ENCODE results near the gene IPPK. TPM values are rescaled to one million over a fixed set of nuclear protein-coding genes. Genes with fewer than 3 reads are reported as not detected.

IPPK gene
- total RNA-seq, 1 experiment from 2014 or later = 15.4 TPM

DNA sequence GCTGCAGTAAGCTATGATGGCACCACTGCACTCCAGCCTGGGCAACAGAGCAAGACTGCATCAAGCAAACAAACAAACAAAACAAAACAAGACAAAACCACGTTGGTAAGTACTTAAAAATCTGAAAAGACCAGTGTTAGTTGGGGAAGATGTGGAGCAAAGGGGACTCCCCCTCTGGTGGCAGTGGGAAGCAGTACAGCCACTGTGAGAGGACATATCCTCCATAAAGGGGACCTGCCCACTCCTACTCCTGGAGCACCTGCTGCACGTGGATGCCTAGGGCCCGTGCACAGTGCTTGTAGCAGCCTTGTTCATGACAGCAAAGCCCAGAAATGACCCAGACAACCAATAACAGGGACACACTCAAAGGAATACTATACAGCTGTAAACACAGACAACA lies 17.0 kb upstream of the IPPK start:
- Histone ChIP-seq H3K9ac (ENCODE audit: low read length) (no peak overlapping the region), H3K27me3 (ENCODE audit: insufficient read depth, low read length) (no peaks in the 10 kb centered on the region), H3K36me3 (ENCODE audit: control insufficient read depth in 1 of 2, insufficient read depth in 2 of 2, low read length in 2 of 2) (no peaks in the 10 kb centered on the region), H3K79me2 (ENCODE audit: insufficient read depth, low read length) (no peaks in the 10 kb centered on the region), H3K4me1 (ENCODE audit: control insufficient read depth in 1 of 2, insufficient read depth in 2 of 2, low read length in 2 of 2) (no peaks in the 10 kb centered on the region), H3K4me2 (ENCODE audit: low read length) (no peak overlapping the region), H4K20me1 (ENCODE audit: insufficient read depth) (no peaks in the 10 kb centered on the region), H3K4me3 (replicated peaks in 1 of 2; ENCODE audit: low read depth in 1 of 2, low read length in 2 of 2) (no peak overlapping the region), H3K9me2 (ENCODE audit: insufficient read depth) (no peaks in the 10 kb centered on the region), H2AFZ (ENCODE audit: low read depth, low read length, poor library complexity, severe bottlenecking) (no peak overlapping the region), H3K27ac (ENCODE audit: low read depth, low read length) (no peak overlapping the region), H3K9me3 (ENCODE audit: control insufficient read depth in 1 of 2, insufficient read depth in 1 of 2, low read depth in 1 of 2, low read length in 2 of 2) (peaks cover 0 to 3% of the 10 kb centered on the region in 2 experiments; a peak in 1 of 4 replicates)
- ChIA-PET RAD21 (ENCODE audit: low non-redundant PET in 1 of 2, low total read pairs in 2 of 2, uncharacterized antibody in 2 of 2, unreplicated experiment in 2 of 2) (no interaction called here), POLR2A (no interaction called here), CTCF (no interaction called here)
- no peak for DNase-seq (ENCODE audit: low read depth, low spot score)
- BruUV-seq (replicated peaks) = no TSS peak
- intact Hi-C loops (cut with micrococcal nuclease) = no loop called here
- TF ChIP-seq ZFX (IDR thresholded peaks at IDR 0.05) (no peak), SIN3A (IDR thresholded peaks at IDR 0.05; ENCODE audit: low read depth) (no peak)
- TF ChIP-seq, protein P1, sequence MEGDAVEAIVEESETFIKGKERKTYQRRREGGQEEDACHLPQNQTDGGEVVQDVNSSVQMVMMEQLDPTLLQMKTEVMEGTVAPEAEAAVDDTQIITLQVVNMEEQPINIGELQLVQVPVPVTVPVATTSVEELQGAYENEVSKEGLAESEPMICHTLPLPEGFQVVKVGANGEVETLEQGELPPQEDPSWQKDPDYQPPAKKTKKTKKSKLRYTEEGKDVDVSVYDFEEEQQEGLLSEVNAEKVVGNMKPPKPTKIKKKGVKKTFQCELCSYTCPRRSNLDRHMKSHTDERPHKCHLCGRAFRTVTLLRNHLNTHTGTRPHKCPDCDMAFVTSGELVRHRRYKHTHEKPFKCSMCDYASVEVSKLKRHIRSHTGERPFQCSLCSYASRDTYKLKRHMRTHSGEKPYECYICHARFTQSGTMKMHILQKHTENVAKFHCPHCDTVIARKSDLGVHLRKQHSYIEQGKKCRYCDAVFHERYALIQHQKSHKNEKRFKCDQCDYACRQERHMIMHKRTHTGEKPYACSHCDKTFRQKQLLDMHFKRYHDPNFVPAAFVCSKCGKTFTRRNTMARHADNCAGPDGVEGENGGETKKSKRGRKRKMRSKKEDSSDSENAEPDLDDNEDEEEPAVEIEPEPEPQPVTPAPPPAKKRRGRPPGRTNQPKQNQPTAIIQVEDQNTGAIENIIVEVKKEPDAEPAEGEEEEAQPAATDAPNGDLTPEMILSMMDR (IDR thresholded peaks at IDR 0.05 in 2 of 3, conservative IDR thresholded peaks at IDR 0.05 in 1 of 3; ENCODE audit: borderline replicate concordance in 1 of 3, insufficient read depth in 1 of 3, low read depth in 2 of 3, low read length in 2 of 3) = peak in 2 of 3 experiments; percentile 57 to 67; a peak in 4 of 6 replicates
- peak; percentile 98 for ATAC-seq

DNA sequence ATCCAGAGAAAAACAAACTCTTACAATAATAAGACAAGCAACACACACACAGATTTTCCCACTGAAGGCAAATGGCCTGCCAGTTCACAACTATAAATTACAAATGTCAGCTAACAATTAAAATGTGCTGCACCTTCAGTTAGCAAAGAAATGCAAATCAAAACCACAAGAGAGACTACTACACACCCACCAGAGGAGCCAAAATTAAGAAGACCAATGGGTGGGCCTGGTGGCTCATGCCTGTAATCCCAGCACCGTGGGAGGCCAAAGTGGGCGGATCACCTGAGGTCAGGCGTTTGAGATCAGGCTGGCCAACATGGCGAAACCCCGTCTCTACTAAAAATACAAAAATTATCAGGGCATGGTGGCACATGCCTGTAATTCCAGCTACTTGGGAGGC lies 15.1 kb upstream of the IPPK start:
- Histone ChIP-seq H3K79me2 (ENCODE audit: insufficient read depth, low read length) (no peaks in the 10 kb centered on the region), H3K4me1 (ENCODE audit: control insufficient read depth in 1 of 2, insufficient read depth in 2 of 2, low read length in 2 of 2) (no peaks in the 10 kb centered on the region), H3K9me3 (ENCODE audit: control insufficient read depth in 1 of 2, insufficient read depth in 1 of 2, low read depth in 1 of 2, low read length in 2 of 2) (0 out of 4 replicates have a peak, but pooled peaks cover 0 to 2% of the 10 kb centered on the region in 2 experiments), H3K9ac (ENCODE audit: low read length) (no peak overlapping the region), H3K9me2 (ENCODE audit: insufficient read depth) (no peaks in the 10 kb centered on the region), H2AFZ (ENCODE audit: low read depth, low read length, poor library complexity, severe bottlenecking) (no peak overlapping the region), H3K4me3 (replicated peaks in 1 of 2; ENCODE audit: low read depth in 1 of 2, low read length in 2 of 2) (no peak overlapping the region), H4K20me1 (ENCODE audit: insufficient read depth) (no peaks in the 10 kb centered on the region), H3K27me3 (ENCODE audit: insufficient read depth, low read length) (no peaks in the 10 kb centered on the region), H3K27ac (ENCODE audit: low read depth, low read length) (no peak overlapping the region), H3K36me3 (ENCODE audit: control insufficient read depth in 1 of 2, insufficient read depth in 2 of 2, low read length in 2 of 2) (no peaks in the 10 kb centered on the region), H3K4me2 (ENCODE audit: low read length) (no peak overlapping the region)
- ChIA-PET CTCF (no interaction called here), POLR2A (no interaction called here), RAD21 (ENCODE audit: low non-redundant PET in 1 of 2, low total read pairs in 2 of 2, uncharacterized antibody in 2 of 2, unreplicated experiment in 2 of 2) (no interaction called here)
- ATAC-seq (no peak), DNase-seq (ENCODE audit: low read depth, low spot score) (no peak)
- intact Hi-C loops (cut with micrococcal nuclease) = no loop called here
- no TSS peak for BruUV-seq (replicated peaks)
- TF ChIP-seq EZH2phosphoT487 (IDR thresholded peaks at IDR 0.05; ENCODE audit: borderline replicate concordance) (no peak), CEBPB (IDR thresholded peaks at IDR 0.05; ENCODE audit: low read depth) (no peak), SP1 (IDR thresholded peaks at IDR 0.05; ENCODE audit: low read depth) (no peak), ELF1 (IDR thresholded peaks at IDR 0.05; ENCODE audit: borderline replicate concordance, low read depth) (no peak), FOSL1 (IDR thresholded peaks at IDR 0.05; ENCODE audit: low read depth) (no peak), SRF (IDR thresholded peaks at IDR 0.05; ENCODE audit: low read depth) (no peak), CBX3 (IDR thresholded peaks at IDR 0.05; ENCODE audit: low read depth) (no peak), SIN3A (IDR thresholded peaks at IDR 0.05; ENCODE audit: low read depth) (no peak), EZH2 (IDR thresholded peaks at IDR 0.05) (no peak), ZFX (IDR thresholded peaks at IDR 0.05) (no peak), YY1 (IDR thresholded peaks at IDR 0.05; ENCODE audit: extremely low read depth, insufficient replicate concordance, low read depth, low read length) (no peak)
- TF ChIP-seq, protein P1 (IDR thresholded peaks at IDR 0.05 in 2 of 3, conservative IDR thresholded peaks at IDR 0.05 in 1 of 3; ENCODE audit: borderline replicate concordance in 1 of 3, insufficient read depth in 1 of 3, low read depth in 2 of 3, low read length in 2 of 3) = no peak
- TF ChIP-seq, protein P2, sequence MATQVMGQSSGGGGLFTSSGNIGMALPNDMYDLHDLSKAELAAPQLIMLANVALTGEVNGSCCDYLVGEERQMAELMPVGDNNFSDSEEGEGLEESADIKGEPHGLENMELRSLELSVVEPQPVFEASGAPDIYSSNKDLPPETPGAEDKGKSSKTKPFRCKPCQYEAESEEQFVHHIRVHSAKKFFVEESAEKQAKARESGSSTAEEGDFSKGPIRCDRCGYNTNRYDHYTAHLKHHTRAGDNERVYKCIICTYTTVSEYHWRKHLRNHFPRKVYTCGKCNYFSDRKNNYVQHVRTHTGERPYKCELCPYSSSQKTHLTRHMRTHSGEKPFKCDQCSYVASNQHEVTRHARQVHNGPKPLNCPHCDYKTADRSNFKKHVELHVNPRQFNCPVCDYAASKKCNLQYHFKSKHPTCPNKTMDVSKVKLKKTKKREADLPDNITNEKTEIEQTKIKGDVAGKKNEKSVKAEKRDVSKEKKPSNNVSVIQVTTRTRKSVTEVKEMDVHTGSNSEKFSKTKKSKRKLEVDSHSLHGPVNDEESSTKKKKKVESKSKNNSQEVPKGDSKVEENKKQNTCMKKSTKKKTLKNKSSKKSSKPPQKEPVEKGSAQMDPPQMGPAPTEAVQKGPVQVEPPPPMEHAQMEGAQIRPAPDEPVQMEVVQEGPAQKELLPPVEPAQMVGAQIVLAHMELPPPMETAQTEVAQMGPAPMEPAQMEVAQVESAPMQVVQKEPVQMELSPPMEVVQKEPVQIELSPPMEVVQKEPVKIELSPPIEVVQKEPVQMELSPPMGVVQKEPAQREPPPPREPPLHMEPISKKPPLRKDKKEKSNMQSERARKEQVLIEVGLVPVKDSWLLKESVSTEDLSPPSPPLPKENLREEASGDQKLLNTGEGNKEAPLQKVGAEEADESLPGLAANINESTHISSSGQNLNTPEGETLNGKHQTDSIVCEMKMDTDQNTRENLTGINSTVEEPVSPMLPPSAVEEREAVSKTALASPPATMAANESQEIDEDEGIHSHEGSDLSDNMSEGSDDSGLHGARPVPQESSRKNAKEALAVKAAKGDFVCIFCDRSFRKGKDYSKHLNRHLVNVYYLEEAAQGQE (IDR thresholded peaks at IDR 0.05; ENCODE audit: low read depth) = no peak

Data from HCT116 (cell line).